ENCODE measurements around the gene ECT2L.

ECT2L gene

DNA sequence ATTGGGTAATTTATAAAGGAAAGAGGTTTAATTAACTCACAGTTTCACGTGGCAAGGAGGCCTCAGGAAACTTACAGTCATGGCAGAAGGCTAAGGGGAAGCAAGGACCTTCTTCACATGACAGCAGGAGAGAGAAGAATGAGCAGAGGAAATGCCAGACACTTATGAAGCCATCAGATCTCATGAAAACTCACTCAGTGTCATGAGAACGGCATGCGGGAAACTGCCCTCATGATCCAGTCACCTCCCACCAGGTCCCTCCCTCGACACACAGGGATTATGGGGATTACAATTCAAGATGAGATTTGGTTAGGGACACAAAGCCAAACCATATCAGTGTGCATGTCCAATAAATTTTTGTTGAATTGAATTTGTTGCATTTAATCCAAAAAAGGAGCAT lies 52.0 kb downstream of the ECT2L start:
- Histone ChIP-seq H3K36me3 (ENCODE audit: control insufficient read depth, insufficient read depth, low read length) (no peaks in the 10 kb centered on the region), H3K4me3 (replicated peaks; ENCODE audit: low read depth, low read length) (no peak overlapping the region), H3K27me3 (replicated peaks; ENCODE audit: control insufficient read depth, insufficient read depth, low read length) (no peaks in the 10 kb centered on the region)
- TF ChIP-seq, protein P1, sequence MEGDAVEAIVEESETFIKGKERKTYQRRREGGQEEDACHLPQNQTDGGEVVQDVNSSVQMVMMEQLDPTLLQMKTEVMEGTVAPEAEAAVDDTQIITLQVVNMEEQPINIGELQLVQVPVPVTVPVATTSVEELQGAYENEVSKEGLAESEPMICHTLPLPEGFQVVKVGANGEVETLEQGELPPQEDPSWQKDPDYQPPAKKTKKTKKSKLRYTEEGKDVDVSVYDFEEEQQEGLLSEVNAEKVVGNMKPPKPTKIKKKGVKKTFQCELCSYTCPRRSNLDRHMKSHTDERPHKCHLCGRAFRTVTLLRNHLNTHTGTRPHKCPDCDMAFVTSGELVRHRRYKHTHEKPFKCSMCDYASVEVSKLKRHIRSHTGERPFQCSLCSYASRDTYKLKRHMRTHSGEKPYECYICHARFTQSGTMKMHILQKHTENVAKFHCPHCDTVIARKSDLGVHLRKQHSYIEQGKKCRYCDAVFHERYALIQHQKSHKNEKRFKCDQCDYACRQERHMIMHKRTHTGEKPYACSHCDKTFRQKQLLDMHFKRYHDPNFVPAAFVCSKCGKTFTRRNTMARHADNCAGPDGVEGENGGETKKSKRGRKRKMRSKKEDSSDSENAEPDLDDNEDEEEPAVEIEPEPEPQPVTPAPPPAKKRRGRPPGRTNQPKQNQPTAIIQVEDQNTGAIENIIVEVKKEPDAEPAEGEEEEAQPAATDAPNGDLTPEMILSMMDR (IDR thresholded peaks at IDR 0.05; ENCODE audit: insufficient read depth, low read length, poor library complexity, severe bottlenecking): no peak
- DNase-seq (ENCODE audit: extremely low read depth, insufficient read length): no peak

DNA sequence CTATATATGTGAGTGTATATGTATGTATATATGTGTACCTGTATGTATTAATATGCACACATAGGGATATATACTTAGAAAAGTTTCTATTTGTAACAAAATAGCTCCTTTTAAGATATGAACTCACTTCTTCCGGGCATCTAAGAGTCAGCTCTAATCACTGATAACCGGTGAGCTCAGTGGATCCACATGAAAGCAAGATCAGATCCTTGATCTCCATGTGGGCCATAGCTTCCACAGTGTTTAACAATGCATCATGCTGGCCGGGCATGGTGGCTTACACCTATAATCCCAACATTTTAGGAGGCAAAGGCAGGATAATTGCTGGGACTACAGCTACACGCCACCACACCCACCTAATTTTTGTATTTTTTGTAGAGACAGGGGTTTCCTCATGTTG lies 52.6 kb downstream of the ECT2L start:
- no peaks in the 10 kb centered on the region for H3K27me3 ChIP-seq (replicated peaks; ENCODE audit: control insufficient read depth, insufficient read depth, low read length)
- DNase-seq (ENCODE audit: extremely low read depth, insufficient read length): no peak
- TF ChIP-seq, protein P1 (IDR thresholded peaks at IDR 0.05; ENCODE audit: insufficient read depth, low read length, poor library complexity, severe bottlenecking): no peak
- H3K4me3 ChIP-seq (replicated peaks; ENCODE audit: low read depth, low read length): no peak overlapping the region
- no peaks in the 10 kb centered on the region for H3K36me3 ChIP-seq (ENCODE audit: control insufficient read depth, insufficient read depth, low read length)

DNA sequence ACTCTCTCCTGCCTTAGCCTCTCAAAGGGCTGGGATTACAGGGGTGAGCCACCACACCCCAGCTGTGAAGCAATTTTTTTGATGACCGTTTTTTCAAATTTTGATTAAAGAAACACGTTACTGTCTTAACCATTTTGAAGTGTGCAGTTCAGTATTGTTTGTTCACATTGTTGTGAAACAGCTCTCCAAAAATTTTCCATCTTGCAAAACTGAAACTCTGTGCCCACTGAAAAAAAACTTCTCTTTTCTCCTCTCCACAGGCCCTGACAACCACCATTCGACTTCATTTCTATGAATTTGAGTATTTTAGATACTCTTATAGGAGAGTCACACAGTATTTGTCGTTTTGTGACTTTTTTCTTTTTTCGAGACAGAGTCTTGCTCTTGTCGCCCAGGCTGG lies 53.9 kb downstream of the ECT2L start:
- Histone ChIP-seq H3K4me3 (replicated peaks; ENCODE audit: low read depth, low read length) (no peak overlapping the region), H3K36me3 (ENCODE audit: control insufficient read depth, insufficient read depth, low read length) (no peaks in the 10 kb centered on the region), H3K27me3 (replicated peaks; ENCODE audit: control insufficient read depth, insufficient read depth, low read length) (no peaks in the 10 kb centered on the region)
- no peak for DNase-seq (ENCODE audit: extremely low read depth, insufficient read length)
- TF ChIP-seq, protein P1 (IDR thresholded peaks at IDR 0.05; ENCODE audit: insufficient read depth, low read length, poor library complexity, severe bottlenecking): no peak

DNA sequence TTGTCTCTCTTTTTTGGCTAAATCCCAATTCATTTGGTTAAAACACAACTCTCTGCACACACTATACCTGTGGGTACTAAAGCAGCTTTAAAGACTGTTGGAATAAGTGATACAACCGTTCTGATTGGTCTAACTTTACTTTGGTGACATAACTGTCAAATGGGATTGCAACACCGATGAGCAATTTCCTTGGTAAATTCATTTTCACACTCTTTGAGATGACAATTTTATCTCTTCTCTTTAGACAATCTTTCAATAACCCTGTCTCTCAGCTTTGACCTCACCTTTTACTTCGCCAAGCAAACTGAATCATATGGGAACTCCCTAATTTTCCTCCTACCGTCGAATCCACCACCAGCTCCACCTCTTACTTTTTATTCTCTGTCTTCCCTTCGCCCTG lies 60.8 kb downstream of the ECT2L start:
- TF ChIP-seq, protein P1 (IDR thresholded peaks at IDR 0.05; ENCODE audit: insufficient read depth, low read length, poor library complexity, severe bottlenecking): no peak

GRCh38 chr6:138857775-138858174 lies 61.9 kb downstream of the ECT2L start:
- no peak overlapping the region for H3K4me3 ChIP-seq (replicated peaks; ENCODE audit: low read depth, low read length)
- no peaks in the 10 kb centered on the region for H3K27me3 ChIP-seq (replicated peaks; ENCODE audit: control insufficient read depth, insufficient read depth, low read length)
- no peaks in the 10 kb centered on the region for H3K36me3 ChIP-seq (ENCODE audit: control insufficient read depth, insufficient read depth, low read length)
- TF ChIP-seq, protein P1 (IDR thresholded peaks at IDR 0.05; ENCODE audit: insufficient read depth, low read length, poor library complexity, severe bottlenecking): no peak
- no peak for DNase-seq (ENCODE audit: extremely low read depth, insufficient read length)

More for the DNA sequence above, 60.8 kb downstream of the ECT2L start:
- Histone ChIP-seq H3K4me3 (replicated peaks; ENCODE audit: low read depth, low read length) (no peak overlapping the region), H3K27me3 (replicated peaks; ENCODE audit: control insufficient read depth, insufficient read depth, low read length) (no peaks in the 10 kb centered on the region), H3K36me3 (ENCODE audit: control insufficient read depth, insufficient read depth, low read length) (no peaks in the 10 kb centered on the region)
- DNase-seq (ENCODE audit: extremely low read depth, insufficient read length): no peak

DNA sequence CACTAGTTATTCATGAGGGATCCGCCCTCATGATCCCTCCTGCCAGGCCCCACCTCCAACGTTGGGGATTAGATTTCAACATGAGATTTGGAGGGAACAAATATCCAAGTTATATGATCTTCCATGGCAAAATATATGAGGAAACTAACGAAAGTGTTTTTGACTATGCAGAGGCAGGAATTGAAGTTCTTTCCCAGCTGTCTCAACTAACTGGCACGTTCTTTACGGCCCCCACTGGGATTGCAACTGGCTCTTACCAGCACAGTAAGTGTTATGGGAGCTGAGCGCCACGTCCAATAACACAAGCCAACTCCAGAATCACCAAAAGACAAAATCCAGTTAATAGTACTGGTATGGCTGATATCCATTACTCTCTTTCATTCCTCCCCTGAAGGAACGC lies 66.6 kb downstream of the ECT2L start:
- Histone ChIP-seq H3K36me3 (ENCODE audit: control insufficient read depth, insufficient read depth, low read length) (no peaks in the 10 kb centered on the region), H3K27me3 (replicated peaks; ENCODE audit: control insufficient read depth, insufficient read depth, low read length) (no peaks in the 10 kb centered on the region), H3K4me3 (replicated peaks; ENCODE audit: low read depth, low read length) (no peak overlapping the region)
- no peak for DNase-seq (ENCODE audit: extremely low read depth, insufficient read length)
- TF ChIP-seq, protein P1 (IDR thresholded peaks at IDR 0.05; ENCODE audit: insufficient read depth, low read length, poor library complexity, severe bottlenecking): no peak

All from GM06990 (cell line).